Dedifferentiated amniotic fluid mesenchymal stem cell (primary cell): Measurements from ENCODE around the gene WNK1.

Source experiments
- DNase-seq: peaks from one replicate; pipeline ENCODE4 v3.0.0-alpha.2; 2016; ENCODE audit errors: extremely low spot score

WNK1 gene

GRCh38 chr12:951176-951575 lies 198.8 kb downstream of the WNK1 start:
- DNase-seq = no peak

DNA sequence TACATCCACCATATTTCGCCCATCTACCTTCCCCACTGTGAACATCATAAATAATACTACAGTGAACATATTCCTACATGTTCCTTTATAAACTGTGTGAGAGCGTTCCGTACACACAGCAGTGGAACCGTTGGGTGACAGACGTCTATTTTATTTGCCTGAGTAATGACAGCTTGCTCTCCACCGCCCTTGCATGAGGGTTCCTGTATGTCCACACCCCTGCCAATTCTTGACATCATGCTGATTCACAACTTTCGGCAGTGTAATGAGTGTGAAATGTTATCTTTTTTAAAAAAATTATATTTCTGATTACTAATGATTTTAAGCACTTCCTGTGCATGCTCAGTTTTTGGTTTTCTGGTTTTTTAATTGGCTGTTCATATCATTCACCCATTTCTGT lies 201.4 kb downstream of the WNK1 start:
- DNase-seq = no peak

DNA sequence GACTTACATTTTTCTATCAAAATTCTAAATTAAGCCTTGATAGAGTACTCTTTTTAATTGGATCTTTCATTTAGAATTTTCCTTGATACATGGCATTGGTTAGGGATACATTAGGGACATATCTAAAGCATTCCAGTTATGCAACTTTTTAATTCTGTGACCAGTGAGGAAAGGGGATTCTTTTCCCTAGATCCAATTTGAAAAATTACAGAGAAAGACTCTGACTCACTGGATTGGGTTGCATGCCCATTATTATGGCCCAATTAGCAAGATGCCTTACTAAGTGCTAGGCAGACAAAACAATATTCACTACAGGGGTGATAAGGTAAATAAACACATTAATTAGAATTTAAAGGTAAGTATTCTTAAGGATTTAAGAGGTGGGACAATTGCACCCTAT lies 202.4 kb downstream of the WNK1 start:
- no peak for DNase-seq

DNA sequence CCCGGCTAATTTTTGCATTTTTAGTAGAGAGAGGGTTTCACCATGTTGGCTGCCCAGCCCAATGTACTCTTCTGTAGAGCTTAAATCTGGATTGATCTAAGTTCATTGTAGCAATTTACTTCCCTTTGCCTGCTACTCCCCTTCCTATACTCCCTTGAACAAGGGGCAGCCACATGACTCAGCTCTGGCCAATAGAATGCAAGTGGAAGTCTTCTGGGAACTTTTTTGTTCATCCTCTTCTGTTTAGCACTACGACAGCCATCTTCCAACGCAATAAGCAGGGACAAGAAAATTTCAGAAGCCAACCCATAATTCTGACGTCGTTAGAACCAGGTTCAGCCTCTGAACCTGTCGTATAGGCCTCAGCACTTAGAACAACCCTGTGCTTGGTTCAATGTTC lies 203.6 kb downstream of the WNK1 start:
- no peak for DNase-seq

- DNase-seq = no peak
Measured at GRCh38 chr12:958588-959123, 206.3 kb downstream of the WNK1 start.
